HepG2 (cell line): Measurements from ENCODE around the gene HES6.

Experiments
- ARNTL ChIP-seq: sonication (generic); formaldehyde crosslinking; IDR thresholded peaks from 2 replicates; pipeline ENCODE4 v1.4.0; 2020; ENCODE audit warnings: mild to moderate bottlenecking, missing genetic modification reagents
- CBX2 ChIP-seq, 2 experiments: fragments of 200-600 bp in 1 of 2; sonication (generic); formaldehyde crosslinking in 1 of 2; IDR thresholded peaks; 2 replicates each; pipeline versions ENCODE4 v1.7.0 to v1.8.1; 2018 to 2022; ENCODE audit warnings: low read depth in 2 of 2, low read length in 1 of 2, mild to moderate bottlenecking in 1 of 2, missing genetic modification reagents in 1 of 2
- TCF7 ChIP-seq: sonication (generic); IDR thresholded peaks from 2 replicates; pipeline ENCODE4 v1.6.1; 2016; ENCODE audit warnings: antibody characterized with exemption, low read depth

DNA sequence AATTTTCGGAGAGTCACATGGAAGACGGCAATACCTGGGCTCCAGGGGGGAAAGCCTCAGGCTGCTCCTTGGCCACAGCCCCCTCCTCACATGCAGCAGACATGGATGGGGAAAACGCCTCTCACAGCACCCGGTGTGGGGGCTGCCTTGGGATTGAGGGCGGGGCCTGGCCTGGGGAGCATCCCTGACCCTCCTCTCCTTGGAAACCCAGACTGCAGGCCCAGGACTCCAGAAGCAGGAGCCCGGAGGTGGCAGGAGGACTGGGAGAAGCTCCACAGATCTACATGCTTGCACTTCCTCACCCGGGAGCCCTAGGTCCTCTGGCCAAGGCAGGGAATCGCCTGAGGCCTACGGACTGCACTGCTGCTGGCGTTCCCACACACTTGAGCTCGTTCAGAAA is 12.1 kb upstream of the HES6 start:
- TF ChIP-seq ARNTL (CRISPR knock-in tag), result no peak
- TF ChIP-seq TCF7, result no peak
- no peak for TF ChIP-seq CBX2 (IDR thresholded peaks at IDR 0.05; ENCODE audit: low read depth, low read length)
- no peak for TF ChIP-seq CBX2 (CRISPR knock-in tag; IDR thresholded peaks at IDR 0.05; ENCODE audit: low read depth)
